Transverse colon (tissue), 3 donors: ENCODE data around the gene SPHK1.

Experiments used
- CTCF ChIP-seq, 5 experiments: fragments of 200-600 bp in 3 of 5; fragments of 450-650 bp in 2 of 5; sonication (generic) in 3 of 5; IDR thresholded peaks; 1 replicate in 2 of 5; 2 replicates in 3 of 5; pipeline ENCODE4 v1.5.1; 2016 to 2017; ENCODE audit warnings: antibody characterized with exemption in 5 of 5, inconsistent platforms in 3 of 5, mild to moderate bottlenecking in 2 of 5, moderate library complexity in 1 of 5
- EP300 ChIP-seq: sonication (generic); formaldehyde crosslinking; IDR thresholded peaks from one replicate; pipeline ENCODE4 v1.6.1; 2017; ENCODE audit warnings: antibody characterized with exemption, low read depth

- TF ChIP-seq CTCF (IDR thresholded peaks at IDR 0.05) = no peak
- TF ChIP-seq EP300 = no peak
These were observed 35.3 kb downstream of the SPHK1 start for GRCh38 chr17:76419576-76420260.
